ENCODE data around the gene PTPRO. TPM values are rescaled to one million over a fixed set of nuclear protein-coding genes. Genes with fewer than 3 reads are reported as not detected.

The PTPRO gene
- total RNA-seq, 1 experiment from 2014 or later = not detected

- H3K79me2 ChIP-seq (ENCODE audit: low read length) = no peaks in the 10 kb centered on the region
- TF ChIP-seq CTCF (conservative IDR thresholded peaks at IDR 0.05; ENCODE audit: low read depth, low read length) = no peak
- TF ChIP-seq EZH2 (IDR thresholded peaks at IDR 0.05; ENCODE audit: low read length, unreplicated experiment) = no peak
- TF ChIP-seq EZH2phosphoT487 (IDR thresholded peaks at IDR 0.05; ENCODE audit: borderline replicate concordance, low read length) = no peak
- no peaks in the 10 kb centered on the region for H3K27me3 ChIP-seq (ENCODE audit: low read length)
- H4K20me1 ChIP-seq (ENCODE audit: low read length) = no peaks in the 10 kb centered on the region
- intact Hi-C loops (cut with micrococcal nuclease) = no loop called here
- H3K4me3 ChIP-seq (ENCODE audit: low read length) = no peak overlapping the region
- H3K9me3 ChIP-seq (ENCODE audit: low read length) = no peaks in the 10 kb centered on the region
- H2AFZ ChIP-seq (ENCODE audit: low read length) = no peak overlapping the region
- no peak overlapping the region for H3K9ac ChIP-seq (ENCODE audit: low read length)
- DNase-seq (no peak), ATAC-seq (no peak)
- H3F3A ChIP-seq (ENCODE audit: low read length, unreplicated experiment) = peaks cover 3% of the 10 kb centered on the region
- H3K36me3 ChIP-seq (ENCODE audit: low read depth, low read length) = no peaks in the 10 kb centered on the region
- H3K9me2 ChIP-seq (replicated peaks; ENCODE audit: low read length) = no peaks in the 10 kb centered on the region
- ChIA-PET POLR2A (ENCODE audit: unreplicated experiment) (no interaction called here), CTCF (no interaction called here)
- H3K27ac ChIP-seq (ENCODE audit: low read length) = no peak overlapping the region
- H3K4me2 ChIP-seq (ENCODE audit: low read length) = no peak overlapping the region
- H3K4me1 ChIP-seq (ENCODE audit: insufficient read depth, low read length) = peaks cover 13% of the 10 kb centered on the region
- no TSS peak for BruUV-seq (replicated peaks)
Observed at GRCh38 chr12:15341371-15341770, 19.1 kb downstream of the PTPRO start.

- H4K20me1 ChIP-seq (ENCODE audit: low read length) = no peaks in the 10 kb centered on the region
- H3K27ac ChIP-seq (ENCODE audit: low read length) = no peak overlapping the region
- no peak overlapping the region for H3K4me3 ChIP-seq (ENCODE audit: low read length)
- no TSS peak for BruUV-seq (replicated peaks)
- no peak for ATAC-seq
- no peak overlapping the region for H3K9ac ChIP-seq (ENCODE audit: low read length)
- no peak overlapping the region for H3K4me2 ChIP-seq (ENCODE audit: low read length)
- H2AFZ ChIP-seq (ENCODE audit: low read length) = no peak overlapping the region
- no peaks in the 10 kb centered on the region for H3K9me3 ChIP-seq (ENCODE audit: low read length)
- H3K36me3 ChIP-seq (ENCODE audit: low read depth, low read length) = no peaks in the 10 kb centered on the region
- H3K79me2 ChIP-seq (ENCODE audit: low read length) = no peaks in the 10 kb centered on the region
- DNase-seq = no peak
- no peaks in the 10 kb centered on the region for H3K4me1 ChIP-seq (ENCODE audit: insufficient read depth, low read length)
- no peak for TF ChIP-seq CTCF (conservative IDR thresholded peaks at IDR 0.05; ENCODE audit: low read depth, low read length)
- TF ChIP-seq EZH2phosphoT487 (IDR thresholded peaks at IDR 0.05; ENCODE audit: borderline replicate concordance, low read length) = no peak
- no peak for TF ChIP-seq EZH2 (IDR thresholded peaks at IDR 0.05; ENCODE audit: low read length, unreplicated experiment)
- no peaks in the 10 kb centered on the region for H3K27me3 ChIP-seq (ENCODE audit: low read length)
- ChIA-PET CTCF (no interaction called here), POLR2A (ENCODE audit: unreplicated experiment) (no interaction called here)
- no peaks in the 10 kb centered on the region for H3F3A ChIP-seq (ENCODE audit: low read length, unreplicated experiment)
- no peaks in the 10 kb centered on the region for H3K9me2 ChIP-seq (replicated peaks; ENCODE audit: low read length)
- intact Hi-C loops (cut with micrococcal nuclease) = no loop called here
Observed at GRCh38 chr12:15344561-15344960, 22.3 kb downstream of the PTPRO start.

DNA sequence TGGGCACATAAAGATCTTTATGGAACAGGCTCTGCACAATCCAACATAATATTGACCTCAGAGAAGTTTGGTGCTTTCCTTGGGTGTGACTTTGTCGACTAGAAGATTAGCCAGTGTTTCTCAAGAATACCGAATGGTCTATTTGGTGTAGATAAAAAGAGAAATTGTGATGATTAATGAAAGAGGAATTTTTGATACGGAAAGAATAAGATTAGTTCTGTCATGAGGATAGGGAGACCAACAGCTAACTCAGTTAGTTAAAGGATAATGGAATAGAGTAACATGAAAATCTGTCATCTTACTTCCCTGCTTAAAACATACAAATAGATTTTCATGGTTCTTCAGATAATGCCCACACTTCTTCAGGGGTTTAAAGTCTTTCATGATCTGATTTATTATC lies 24.2 kb downstream of the PTPRO start:
- Histone ChIP-seq H2AFZ (ENCODE audit: low read length) (no peak overlapping the region), H3K4me2 (ENCODE audit: low read length) (no peak overlapping the region), H3K9me3 (ENCODE audit: low read length) (no peaks in the 10 kb centered on the region), H3K36me3 (ENCODE audit: low read depth, low read length) (no peaks in the 10 kb centered on the region), H3K9me2 (replicated peaks; ENCODE audit: low read length) (no peaks in the 10 kb centered on the region), H3K27me3 (ENCODE audit: low read length) (peaks cover 12% of the 10 kb centered on the region), H3K4me3 (ENCODE audit: low read length) (no peak overlapping the region), H3K79me2 (ENCODE audit: low read length) (no peaks in the 10 kb centered on the region), H3K27ac (ENCODE audit: low read length) (no peak overlapping the region), H4K20me1 (ENCODE audit: low read length) (no peaks in the 10 kb centered on the region), H3K4me1 (ENCODE audit: insufficient read depth, low read length) (no peaks in the 10 kb centered on the region), H3F3A (ENCODE audit: low read length, unreplicated experiment) (no peaks in the 10 kb centered on the region), H3K9ac (ENCODE audit: low read length) (no peak overlapping the region)
- BruUV-seq (replicated peaks) = no TSS peak
- TF ChIP-seq EZH2 (IDR thresholded peaks at IDR 0.05; ENCODE audit: low read length, unreplicated experiment) (no peak), CTCF (conservative IDR thresholded peaks at IDR 0.05; ENCODE audit: low read depth, low read length) (no peak), EZH2phosphoT487 (IDR thresholded peaks at IDR 0.05; ENCODE audit: borderline replicate concordance, low read length) (no peak)
- DNase-seq = no peak
- CTCF ChIA-PET = no interaction called here
- POLR2A ChIA-PET (ENCODE audit: unreplicated experiment) = no interaction called here
- no peak for ATAC-seq
- intact Hi-C loops (cut with micrococcal nuclease) = no loop called here
